Measurements from ENCODE around the gene EFCAB8.

Gene EFCAB8, protein sequence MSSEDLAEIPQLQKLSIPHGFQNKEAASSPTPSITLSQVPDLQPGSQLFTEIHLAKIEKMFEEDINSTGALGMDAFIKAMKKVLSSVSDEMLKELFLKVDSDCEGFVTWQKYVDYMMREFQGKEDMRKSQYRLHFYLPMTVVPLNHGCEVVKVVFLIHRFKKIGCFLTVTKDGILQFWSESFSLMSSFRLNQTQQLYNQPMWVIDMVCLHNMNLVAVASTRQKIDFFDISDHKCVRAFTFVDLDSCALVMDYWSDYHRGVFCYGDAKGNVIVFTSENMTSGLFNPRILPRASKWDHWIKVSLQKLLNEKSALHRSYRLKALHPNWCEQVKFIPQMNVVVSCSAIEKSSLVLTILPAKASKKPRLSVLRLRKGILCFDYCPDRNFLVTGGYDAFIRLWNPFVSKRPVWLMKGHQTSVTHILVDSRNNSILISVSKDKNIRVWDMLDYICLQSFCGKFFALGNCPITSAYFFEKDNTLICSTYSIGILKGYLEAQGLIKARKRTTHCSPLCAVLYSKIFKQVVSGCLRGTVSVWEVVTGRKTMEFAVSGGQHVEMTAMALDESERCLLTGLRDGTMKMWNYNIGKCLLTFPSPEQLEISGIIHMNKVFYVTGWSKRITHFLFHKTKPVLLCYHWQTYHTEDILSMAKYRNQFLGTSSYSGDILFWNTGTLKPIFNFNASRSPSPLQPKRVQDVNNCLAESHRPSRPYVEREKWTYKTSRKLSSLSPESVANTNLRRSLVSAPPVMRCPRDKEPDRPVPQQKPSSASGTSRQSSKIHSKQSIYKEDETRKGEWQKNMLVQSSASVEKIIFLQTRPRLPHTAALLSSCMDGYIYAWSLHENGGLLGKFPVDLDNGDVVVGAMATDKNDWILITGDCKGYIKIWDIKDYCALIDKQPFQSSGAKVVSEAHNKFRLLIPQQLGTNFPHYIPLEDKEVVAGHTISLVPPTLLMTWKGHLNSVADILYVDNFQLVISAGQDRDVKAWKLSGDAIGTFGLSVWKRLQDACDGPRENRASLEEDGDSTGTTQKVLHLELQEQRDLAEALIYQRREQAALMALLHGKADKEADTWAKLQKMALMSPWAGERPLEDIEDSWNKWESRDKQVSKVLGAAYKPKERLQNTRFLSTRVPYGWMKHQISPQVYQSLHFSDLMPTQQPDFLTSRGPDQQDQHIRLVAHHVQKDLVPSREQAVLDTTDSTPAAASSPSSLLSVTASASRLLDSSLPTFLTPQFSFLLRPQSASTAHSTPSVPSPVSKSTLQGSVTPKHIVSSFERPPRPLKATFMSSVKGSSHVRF

DNA sequence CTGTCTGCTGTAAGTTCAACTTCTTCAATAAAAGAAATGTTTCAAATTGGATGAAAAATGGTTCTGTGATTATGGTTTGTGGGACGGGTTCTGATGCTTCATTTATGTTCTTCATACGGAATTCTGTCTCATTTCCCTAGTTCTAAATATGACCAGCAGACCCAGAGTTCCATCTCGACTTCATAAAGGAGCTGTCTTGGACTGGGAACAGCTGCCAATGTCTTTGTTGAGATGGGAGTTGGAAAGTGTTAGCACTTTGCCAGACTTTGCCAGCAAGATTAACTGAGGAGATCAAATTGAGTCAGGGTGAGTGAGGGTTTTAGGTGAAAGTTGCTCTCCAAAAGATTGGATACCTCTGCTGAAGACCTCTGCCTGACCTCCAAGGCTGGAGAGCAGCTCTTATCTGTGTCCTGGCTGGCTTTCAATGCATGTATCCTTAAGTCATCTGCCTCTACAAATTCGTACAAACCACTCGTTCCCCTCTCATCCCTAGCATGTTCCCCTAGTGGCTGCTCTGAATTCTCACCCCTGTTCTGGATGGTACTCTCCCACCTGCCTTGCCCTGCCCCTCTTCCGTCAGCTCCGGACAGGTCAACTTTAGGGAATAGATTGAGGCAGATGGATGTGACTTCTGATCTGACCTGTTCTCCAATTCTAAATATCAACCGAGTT, at the start of gene EFCAB8:
Gene EFCAB8 (plus strand): TSS at position 223 of the 672 bp plus-strand sequence. CDS start 4,870 bp downstream, outside the sequence.
- no peak within 1 kb of the TSS for H3K4me3 ChIP-seq (replicated peaks; ENCODE audit: low read depth, low read length)
- DNase-seq (ENCODE audit: extremely low read depth, low read depth) = no peak
- TF ChIP-seq, protein P1, sequence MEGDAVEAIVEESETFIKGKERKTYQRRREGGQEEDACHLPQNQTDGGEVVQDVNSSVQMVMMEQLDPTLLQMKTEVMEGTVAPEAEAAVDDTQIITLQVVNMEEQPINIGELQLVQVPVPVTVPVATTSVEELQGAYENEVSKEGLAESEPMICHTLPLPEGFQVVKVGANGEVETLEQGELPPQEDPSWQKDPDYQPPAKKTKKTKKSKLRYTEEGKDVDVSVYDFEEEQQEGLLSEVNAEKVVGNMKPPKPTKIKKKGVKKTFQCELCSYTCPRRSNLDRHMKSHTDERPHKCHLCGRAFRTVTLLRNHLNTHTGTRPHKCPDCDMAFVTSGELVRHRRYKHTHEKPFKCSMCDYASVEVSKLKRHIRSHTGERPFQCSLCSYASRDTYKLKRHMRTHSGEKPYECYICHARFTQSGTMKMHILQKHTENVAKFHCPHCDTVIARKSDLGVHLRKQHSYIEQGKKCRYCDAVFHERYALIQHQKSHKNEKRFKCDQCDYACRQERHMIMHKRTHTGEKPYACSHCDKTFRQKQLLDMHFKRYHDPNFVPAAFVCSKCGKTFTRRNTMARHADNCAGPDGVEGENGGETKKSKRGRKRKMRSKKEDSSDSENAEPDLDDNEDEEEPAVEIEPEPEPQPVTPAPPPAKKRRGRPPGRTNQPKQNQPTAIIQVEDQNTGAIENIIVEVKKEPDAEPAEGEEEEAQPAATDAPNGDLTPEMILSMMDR (IDR thresholded peaks at IDR 0.05; ENCODE audit: low read depth, low read length, missing control alignments) = no peak

DNA sequence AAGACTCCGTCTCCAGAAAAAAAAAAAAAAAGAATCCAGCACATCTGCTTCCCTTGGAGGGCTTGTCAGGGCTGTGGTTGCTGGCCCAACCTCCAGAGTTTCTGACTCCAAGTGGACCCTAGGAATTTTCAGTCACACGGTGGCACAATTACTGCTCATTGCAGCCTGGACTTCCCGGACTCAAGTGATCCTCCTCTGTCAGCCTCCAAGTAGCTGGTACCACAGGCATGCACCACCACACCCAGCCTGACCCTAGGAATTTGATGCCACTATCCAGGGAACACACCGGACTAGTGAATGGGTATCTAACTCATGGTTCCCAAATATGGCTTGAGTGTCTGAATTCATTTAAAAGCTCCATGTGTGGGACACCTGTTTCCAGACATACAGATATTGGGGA, 48.8 kb upstream of the EFCAB8 start:
- no peak for DNase-seq (ENCODE audit: extremely low read depth, low read depth)
- TF ChIP-seq, protein P1 (IDR thresholded peaks at IDR 0.05; ENCODE audit: low read depth, low read length, missing control alignments) = no peak

DNA sequence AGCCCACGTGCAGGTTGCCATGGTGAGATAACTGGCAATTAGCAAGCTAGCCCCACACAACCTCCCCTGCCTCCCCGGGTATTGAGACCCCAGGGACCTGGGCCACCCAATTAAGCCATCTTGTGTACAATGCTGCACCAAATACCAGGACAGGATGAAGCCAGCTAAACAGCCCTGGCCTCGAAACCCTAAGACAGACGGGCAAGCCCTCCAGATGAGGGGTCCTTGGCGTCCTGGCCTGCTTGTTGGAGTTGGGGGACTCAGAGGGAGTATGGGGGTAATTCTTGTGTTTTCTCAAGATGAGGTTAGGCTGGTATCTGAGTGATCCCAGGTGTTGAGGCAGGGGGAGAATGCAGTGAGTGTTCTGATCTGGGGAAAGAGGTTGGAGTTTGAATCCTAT, 47.8 kb upstream of the EFCAB8 start:
- DNase-seq (ENCODE audit: extremely low read depth, low read depth) = no peak
- H3K4me3 ChIP-seq (replicated peaks; ENCODE audit: low read depth, low read length) = no peak overlapping the region
- TF ChIP-seq, protein P1 (IDR thresholded peaks at IDR 0.05; ENCODE audit: low read depth, low read length, missing control alignments) = no peak

More for the DNA sequence above, 48.8 kb upstream of the EFCAB8 start:
- no peak overlapping the region for H3K4me3 ChIP-seq (replicated peaks; ENCODE audit: low read depth, low read length)

DNA sequence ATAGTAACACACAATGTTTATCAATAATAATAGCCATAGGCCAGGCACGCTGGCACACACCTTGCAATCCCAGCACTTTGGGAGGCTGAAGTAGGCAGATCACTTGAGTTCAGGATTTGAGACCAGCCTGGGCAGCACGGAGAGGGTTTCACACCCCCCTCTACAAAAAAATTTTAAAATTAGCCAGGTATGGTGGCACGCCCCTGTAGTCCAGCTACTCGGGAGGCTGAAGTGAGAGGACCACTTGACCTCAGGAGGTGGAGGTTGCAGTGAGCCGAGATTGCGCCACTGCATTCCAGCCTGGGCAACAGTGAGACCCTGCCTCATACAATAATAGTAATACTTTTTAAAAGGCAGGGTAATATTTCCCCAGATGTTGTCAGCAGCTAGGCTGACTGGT, 46.8 kb upstream of the EFCAB8 start:
- no peak for DNase-seq (ENCODE audit: extremely low read depth, low read depth)
- TF ChIP-seq, protein P1 (IDR thresholded peaks at IDR 0.05; ENCODE audit: low read depth, low read length, missing control alignments) = no peak

DNA sequence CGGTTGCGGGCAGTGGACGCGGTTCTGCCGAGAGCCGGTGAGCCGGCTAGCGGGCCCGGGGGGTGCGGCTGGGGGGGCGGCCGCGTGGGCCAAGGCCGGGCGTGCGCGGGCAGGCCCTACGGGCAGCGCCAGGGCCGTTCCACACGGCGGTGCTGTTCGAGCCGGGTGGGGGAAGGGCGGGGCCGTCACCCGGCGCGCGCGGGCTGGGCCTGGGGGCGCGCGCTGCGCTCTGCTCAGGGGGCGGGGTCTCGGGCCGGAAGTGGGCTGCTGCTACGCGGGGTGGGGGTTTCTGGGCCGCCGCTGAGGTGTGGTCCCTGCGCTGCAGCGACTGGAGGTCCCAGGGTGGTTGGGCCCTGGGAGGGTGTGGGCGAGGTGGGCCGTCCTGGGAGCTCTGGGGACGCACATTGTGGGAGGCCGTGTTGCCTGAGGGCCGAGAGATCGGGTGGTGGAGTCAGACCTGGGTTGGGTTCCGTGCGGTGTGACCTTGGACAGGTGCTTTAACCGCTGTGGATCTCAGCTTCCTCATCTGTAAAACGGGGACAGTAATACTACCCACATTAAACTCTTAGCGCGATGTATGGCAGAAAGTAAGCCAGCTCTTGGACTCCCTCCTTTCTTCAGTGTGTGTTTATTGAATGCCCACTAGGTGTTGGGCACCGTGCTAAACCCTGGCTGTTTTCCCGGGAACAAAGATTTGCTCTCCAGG, 38.6 kb upstream of the EFCAB8 start:
- DNase-seq (ENCODE audit: extremely low read depth, low read depth) = no peak
- TF ChIP-seq, protein P1 (IDR thresholded peaks at IDR 0.05; ENCODE audit: low read depth, low read length, missing control alignments) = no peak
- H3K4me3 ChIP-seq (replicated peaks; ENCODE audit: low read depth, low read length) = peak overlapping the region; percentile 68

More for the DNA sequence above, 46.8 kb upstream of the EFCAB8 start:
- no peak overlapping the region for H3K4me3 ChIP-seq (replicated peaks; ENCODE audit: low read depth, low read length)

All from HFF-Myc (cell line).